HCEC 1CT (cell line): ENCODE results near the gene E2F2.
A peak's percentile ranks its signal among the peaks of the same experiment; 100 is the strongest.

ENCODE experiments used
- DNase-seq: peaks from one replicate; pipeline ENCODE4 v3.0.0-alpha.2; 2017

E2F2 gene

DNA sequence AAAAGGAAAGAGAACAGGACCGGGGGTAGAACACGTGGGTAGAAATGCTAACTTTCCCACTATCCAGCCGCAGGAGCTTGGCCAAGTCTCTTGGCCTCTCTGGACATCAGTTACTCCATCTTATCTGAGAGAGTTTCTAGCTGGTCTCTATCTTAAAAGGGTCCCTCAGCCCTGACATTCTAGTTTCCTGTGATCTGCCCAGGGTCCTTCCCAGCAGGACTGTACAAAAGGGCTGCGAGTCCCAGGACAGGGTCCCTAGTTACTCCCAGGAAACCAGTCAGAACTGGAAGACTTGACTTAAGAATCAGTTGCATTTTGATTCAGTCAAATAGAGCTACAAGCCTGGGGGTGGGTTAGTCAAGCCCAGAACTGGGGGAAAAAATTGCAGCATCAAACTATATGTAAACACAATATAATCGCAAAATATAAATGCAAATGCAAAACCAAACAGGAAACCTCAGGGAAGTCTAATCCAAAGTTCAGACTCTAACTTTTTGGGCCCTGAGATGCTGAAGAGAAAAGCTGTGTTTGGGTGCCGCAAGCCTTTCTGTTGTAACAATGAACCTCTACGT lies 49.9 kb downstream of the E2F2 start:
- DNase-seq, result no peak

DNA sequence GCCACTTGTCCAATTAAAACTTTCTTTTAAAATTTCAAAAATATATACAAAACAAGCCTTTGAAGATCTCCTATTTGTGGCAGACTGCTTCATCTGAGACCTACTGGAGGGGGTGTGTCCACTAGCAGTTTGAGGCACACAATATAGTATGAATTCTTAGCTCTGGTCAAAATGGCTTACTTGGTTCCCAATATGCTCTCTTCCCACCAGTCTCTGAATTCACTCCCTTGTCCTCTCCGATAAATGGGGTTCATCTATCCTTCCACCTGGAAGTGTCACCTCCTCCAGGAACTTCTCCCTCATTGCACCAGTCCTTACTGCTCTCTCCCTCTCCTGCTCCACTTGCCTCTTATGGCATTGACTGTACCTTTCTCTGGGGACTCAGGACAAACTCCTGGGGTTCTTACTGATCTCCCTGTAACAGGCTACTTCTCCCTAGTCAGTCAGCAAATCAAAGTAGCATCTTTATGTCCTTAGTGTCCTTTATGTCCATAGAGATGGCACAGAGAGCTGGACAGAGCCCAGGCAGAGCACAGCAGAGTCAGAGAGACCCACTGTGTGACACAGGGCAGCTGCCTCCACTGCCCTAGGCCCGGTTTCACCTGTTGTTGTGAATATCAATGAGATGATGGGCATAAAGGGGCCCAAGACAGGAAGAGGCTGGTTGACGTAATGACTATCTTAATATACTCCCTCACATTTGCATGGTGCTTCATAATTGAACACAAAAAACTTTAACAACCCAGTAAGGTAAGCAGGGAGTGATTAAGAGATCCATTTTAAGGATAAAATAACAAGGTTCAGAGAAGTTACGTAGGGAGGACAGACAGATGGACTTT lies 50.6 kb downstream of the E2F2 start:
- no peak for DNase-seq

GRCh38 chr1:23479666-23479941 lies 51.4 kb downstream of the E2F2 start:
- no peak for DNase-seq

GRCh38 chr1:23478896-23479665 lies 52.0 kb downstream of the E2F2 start:
- no peak for DNase-seq

GRCh38 chr1:23477359-23478144 lies 53.5 kb downstream of the E2F2 start:
- DNase-seq, result no peak

DNA sequence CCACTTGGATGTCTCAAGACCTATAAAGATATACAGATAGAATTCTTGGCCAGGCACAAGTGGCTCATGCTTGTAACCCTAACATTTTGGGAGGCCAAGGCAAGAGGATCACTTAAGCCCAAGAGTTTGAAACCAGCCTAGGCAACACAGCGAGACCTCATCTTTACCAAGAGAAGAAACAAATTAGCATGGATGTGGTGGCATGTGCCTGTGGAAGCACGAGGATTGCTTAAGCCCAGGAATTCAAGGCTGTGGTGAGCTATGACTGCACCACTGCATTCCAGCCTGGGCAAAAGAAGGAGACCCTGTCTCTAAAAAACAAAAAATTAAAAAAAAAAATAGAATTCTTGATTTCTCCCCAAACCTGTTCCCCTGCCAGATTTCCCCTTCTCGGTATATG lies 55.4 kb downstream of the E2F2 start:
- DNase-seq, result no peak

DNA sequence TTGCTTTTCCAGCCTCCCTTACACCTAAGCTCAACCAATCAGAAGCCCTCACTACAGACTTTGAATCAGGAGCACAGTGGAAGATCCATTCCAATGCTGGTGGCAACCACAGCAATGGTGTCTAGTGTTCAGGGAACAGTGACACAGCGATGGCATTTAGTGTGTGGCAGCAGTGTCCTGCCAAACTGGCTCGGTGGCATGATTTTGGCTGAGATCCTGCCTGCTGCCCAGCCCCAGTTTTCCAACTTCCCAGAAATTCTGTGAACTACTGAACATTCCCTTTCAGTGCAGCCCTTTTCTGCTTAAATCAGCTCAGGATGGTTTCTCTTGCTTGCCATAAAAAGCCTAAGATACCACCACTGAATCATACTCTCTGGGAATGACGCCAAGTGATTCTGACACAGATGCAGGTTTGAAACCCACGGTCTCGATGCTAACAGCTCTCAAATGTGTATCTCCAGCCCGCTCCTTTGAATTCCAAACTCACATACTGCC lies 55.9 kb downstream of the E2F2 start:
- DNase-seq, result peak; percentile 71

DNA sequence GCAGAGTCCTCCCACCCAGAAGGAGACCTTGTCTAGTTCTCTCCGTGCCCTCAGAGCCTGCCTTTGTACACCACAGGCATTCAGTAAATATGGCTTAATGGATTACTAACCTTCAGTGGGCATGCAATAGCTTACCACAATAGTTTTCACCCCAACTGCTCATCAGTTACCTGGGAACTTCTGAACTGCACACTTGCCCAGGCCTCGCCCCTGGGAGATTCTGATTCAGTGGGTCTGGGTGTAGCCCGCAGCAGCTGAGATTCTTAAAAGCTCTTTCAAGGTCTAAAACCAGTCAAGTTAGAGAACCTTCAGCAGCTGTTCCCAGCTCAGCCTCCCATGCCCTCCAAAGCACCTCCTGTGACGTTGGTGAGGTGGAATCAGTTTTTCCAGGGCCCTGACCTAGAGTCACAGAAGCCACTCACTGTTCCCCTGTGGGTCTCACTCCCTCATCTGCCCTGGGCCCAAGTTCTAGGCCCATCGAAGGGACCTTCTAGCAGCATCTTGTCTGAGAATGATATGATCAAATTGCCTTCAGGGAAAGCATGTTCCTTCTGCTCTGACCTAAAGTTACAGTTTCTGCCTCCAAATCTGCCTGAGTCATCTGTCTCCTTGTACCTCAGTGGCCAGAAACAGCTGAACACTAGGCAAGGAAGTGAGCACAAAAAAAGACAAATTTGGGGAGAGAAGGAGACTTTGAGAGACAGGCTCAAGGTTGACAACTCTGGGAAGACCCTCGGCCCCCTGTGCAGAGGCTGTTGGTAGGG lies 57.8 kb downstream of the E2F2 start:
- no peak for DNase-seq

GRCh38 chr1:23472351-23473036 lies 58.5 kb downstream of the E2F2 start:
- DNase-seq, result no peak

- DNase-seq, result no peak
These were observed 59.5 kb downstream of the E2F2 start for GRCh38 chr1:23471473-23472075.

DNA sequence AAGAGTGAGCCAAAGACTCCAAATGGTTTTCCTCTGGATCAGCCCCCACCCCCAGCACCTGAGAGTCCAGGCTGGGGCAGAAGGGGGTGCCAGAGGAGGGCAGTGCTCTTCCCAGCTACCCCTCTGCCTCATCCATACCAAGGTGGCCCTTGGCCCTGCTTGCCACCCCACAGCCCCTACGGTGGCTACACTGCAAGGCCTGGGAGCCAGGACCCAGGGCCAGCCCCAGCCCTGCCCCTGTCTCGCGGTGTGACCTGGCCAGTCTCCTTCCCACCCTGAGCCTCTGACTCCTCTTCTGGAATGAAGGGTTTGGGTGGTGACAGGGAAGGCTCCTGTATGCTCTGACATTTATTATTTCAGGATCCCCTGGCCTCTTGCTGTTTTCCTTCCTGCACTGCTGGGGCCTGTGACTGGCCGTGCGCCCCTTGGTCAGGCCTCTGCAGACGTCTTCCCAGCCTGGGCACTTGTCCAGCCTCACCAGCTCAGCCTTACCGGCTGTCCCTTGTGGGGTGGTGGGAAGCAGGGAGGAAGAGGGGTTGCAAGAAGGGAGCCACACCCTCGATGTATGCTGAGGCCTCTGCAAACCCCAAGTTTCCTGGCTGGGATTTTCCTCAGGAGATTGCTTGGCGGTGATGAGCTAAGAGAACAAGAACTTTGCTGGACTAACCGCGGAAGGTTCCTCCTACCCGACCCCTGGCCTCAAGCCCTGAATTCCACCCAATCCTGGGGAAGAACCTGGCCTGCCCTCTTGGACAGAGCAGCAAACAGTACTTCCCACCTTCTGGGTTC lies 60.6 kb downstream of the E2F2 start:
- DNase-seq, result no peak

DNA sequence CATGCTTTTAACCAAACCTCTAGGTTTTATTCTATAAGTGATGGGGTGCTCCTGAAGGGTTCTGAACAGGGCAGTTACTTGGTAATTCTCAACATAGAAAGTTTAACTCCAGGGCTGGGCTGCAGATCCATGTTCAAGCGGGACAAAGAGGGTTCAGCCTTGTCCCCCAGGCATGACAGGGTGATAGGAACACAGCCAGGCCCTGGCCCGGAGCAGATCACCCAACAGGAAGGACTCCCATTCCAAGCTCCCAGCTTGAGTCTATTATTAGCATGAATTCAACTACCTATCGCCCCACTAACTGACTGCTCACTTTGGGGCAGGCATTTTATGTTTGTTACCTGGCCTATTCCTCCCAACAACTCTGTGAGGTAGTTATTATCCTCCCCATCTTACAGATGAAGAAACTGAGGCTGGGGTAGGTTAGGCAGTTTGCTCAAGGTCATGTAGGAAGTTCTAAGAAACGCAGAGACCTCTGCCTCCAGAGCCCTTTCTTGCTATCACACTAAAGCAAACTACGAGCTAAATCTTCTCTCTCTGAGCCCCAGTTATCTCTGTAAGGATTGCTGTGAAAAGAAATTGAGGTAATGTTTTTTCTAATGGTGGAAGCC lies 61.6 kb downstream of the E2F2 start:
- no peak for DNase-seq

DNA sequence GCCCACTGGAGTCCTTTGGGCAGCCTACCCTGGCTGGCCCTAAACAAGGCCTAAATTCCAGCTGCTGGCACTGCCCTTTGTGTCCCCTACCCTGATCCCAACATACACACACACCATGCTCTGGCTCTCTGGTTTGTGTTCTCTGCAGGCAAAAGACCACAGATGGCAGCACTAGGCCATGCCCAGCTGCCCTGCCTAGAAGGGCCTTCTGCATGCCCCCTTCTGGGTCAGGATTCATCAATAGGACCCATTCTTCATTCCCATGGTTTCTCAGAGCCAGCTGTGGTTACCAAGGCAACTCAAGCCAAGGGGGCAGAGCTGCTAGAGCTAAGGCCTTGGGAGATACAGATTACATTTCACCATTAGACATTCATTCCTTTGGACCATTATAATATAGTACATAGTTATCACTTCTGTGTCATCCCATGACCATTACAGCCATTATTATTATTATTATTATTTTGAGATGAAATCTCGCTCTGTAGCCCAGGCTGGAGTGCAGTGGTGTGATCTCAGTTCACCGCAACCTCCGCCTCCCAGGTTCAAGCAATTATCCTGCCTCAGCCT lies 64.5 kb downstream of the E2F2 start:
- DNase-seq, result no peak

DNA sequence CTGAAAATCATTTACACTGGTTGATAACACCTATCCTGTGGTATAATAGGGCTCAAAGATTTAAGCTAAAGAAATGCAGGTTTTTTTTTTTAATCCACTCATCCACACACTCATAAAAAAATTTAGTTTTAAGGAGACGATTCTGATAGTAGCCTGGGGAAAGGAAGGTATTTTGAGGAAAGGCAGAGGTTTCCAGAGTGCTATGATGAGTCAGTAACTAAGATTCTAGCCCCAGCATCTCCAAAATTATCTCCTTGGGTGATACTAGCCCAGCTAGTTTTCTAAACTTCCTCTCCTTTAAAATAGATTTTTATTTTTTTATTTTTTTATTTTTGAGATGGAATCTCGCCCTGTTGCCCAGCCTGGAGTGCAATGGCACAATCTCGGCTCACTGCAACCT lies 67.7 kb downstream of the E2F2 start:
- no peak for DNase-seq

DNA sequence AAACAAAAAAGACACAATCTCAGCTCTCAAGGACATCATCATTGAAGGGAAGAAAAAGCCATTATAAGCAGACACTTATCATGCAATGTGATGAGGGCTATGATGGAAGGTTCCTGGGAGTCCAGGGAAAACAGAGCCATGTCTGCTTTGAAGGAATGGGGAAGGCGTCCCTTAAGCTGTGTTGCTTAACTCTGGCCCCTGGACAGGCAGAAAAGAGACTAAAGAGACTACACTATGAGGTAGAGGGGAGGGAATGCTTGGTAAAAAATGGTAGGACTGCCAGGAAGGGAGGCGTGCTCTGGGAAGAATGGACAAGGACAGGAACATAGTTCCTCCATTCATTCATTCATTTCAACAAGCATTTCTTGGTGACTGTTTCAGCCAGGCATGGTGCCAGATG lies 68.3 kb downstream of the E2F2 start:
- DNase-seq, result no peak

- DNase-seq, result no peak
These were observed 70.0 kb downstream of the E2F2 start for GRCh38 chr1:23461050-23461449.

GRCh38 chr1:23460519-23460918 lies 70.5 kb downstream of the E2F2 start:
- no peak for DNase-seq

DNA sequence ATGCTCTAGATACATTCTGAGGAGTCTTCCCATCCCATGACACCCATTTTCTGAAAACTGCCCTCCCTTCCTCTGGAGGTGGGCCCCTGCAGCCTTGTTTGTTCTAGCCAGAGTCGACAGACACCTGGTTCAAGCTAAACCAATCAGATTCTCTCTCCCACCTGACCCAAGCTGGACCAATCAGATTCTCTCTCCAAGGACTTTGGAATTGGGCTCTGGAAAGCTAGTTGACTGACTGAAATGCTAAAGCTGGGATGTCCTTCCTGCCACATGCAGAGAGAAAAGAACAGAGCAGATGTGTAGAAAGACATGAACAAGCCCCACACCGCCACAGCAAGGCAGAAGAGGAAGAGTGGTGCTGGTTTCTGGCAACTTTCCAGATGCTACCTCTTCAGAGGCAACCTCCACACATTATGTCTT lies 71.7 kb downstream of the E2F2 start:
- no peak for DNase-seq
